Femur (tissue), 1 donor: ENCODE results near the gene IQSEC3.
A peak's percentile ranks its signal among the peaks of the same experiment; 100 is the strongest.
"Not testable (repeated sequence)": the region's sequence is repeated elsewhere in the genome, so short reads cannot be mapped to it uniquely, and the experiment has no call there.

Experiments
- DNase-seq: peaks from one replicate; pipeline ENCODE4 v3.0.0-alpha.2; 2017

IQSEC3 gene

DNA sequence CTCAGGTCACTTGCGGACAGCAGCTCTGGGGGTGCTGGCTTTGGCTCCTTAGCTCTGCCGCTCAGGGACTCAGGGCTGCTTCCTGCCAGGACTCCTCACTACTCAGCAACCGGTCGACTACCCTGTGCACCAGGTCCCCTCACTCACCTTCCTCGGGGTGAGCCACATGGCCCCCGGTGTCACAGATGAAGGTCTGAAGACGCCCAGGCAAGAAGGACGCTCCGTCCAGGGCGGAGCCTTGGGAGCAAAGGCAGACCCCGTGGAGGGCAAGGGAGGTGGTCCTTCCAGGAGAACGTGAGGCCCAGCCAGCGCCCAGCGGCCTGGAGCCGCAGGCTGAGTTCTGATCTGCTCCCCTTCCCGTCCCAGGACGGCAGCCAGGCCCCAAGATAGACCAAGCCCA is 115.4 kb downstream of the IQSEC3 start:
- no peak for DNase-seq

DNA sequence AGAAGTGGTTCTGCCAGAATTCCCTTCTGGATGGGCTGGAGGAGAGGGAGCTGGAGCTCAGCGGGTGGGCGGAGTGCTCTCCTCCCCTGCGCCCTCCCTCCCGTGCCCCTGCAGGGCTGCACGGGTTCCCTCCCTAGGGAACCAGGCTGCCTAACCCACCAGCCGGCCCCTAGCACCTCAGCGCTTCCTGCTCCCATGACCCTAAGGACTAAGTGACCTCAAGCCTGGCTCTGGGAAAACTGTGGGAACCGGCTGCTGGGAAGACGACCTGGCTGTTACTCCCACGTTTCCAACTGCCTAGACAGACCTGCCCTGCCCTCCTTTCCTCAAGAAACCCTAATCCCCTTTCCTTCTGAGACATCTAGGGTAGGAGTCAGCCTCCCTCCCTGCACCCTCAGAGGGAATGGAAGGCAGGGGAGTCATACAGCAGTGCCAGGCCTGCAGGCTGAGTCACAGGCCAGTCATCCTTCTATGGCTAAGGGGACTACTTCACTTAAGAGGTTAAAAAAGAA is 115.9 kb downstream of the IQSEC3 start:
- DNase-seq: no peak

DNA sequence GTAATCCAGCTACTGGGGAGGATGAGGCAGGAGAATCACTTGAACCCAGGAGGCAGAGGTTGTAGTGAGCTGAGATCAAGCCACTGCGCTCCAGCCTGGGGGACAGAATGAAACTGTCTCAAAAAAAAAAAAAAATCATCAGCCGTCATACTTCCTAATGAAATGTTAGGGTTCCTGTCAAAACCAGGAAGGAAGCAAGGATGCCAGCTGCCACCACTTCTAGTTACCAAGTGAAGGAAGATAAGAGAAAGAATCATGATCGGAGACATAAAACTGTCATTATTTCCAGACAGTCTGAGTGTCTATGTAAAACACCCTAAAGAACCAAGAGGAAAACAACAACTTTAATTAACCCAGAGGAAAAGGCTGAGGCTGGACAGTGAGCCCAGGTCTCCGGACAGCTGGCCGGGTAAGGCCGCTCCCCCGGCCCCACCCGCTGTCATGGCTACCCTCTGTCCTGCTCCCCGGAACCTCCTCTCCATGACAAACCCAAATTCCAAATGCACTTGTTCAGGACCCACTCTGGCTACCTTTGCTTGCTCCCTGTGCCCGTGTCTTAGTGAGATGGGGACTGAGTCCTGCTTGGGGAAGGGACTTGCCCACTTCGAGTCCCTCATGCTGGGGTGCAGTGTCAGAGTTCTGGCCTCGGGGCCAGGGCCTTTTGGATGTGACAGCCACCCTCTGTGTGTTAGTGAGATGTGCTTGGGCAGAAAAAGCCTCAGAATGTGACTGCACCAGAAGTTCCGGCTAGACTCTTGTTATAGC is 118.4 kb downstream of the IQSEC3 start:
- DNase-seq: no peak

DNA sequence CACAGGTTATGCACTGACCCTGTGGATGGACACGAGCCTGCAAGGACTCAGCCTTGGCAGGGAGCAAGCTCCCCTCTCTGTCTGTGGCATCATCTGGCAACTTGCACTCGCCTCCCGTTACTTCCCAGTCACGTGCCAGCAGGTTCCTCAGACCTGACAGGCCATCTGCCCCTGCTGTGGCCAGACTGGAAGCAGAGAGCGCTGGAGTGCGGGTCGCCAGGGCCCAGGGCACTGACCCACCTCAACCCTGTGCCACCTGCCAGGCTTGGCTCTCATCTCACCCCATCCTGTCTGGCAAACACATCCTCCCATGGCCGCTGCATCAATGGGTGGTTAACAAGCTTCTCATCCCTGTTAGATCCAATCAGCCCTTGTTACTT is 119.0 kb downstream of the IQSEC3 start:
- DNase-seq: no peak

DNA sequence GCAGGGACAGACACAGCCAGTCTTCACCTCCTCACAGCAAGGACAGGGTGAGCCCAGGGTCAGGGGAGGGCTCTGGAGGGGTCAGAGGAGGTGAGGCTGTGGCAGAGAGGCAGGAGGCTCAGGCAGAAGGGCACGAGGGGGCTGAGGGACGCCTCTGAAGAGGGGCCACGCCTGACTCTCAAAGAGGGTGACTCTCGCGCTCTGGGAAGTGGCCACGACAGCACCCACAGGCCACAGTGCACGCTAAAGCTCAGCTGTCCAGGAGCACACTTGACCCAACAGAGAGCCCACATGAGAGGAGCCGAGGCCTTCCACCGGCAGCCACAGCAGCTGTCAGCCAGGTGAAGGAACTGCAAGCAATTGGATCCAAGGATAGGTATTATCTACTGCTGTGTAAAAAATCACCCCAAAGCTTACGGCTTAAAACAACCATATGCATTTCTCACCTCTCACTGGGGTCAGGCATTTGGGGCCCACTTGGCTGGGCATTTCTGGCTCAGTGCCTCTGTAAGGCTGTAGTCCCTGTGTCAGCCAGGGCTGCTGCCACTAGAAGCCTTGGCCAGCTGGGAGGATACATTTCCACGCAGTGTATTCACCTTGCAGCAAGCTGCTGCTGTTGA is 119.5 kb downstream of the IQSEC3 start:
- DNase-seq: no peak

DNA sequence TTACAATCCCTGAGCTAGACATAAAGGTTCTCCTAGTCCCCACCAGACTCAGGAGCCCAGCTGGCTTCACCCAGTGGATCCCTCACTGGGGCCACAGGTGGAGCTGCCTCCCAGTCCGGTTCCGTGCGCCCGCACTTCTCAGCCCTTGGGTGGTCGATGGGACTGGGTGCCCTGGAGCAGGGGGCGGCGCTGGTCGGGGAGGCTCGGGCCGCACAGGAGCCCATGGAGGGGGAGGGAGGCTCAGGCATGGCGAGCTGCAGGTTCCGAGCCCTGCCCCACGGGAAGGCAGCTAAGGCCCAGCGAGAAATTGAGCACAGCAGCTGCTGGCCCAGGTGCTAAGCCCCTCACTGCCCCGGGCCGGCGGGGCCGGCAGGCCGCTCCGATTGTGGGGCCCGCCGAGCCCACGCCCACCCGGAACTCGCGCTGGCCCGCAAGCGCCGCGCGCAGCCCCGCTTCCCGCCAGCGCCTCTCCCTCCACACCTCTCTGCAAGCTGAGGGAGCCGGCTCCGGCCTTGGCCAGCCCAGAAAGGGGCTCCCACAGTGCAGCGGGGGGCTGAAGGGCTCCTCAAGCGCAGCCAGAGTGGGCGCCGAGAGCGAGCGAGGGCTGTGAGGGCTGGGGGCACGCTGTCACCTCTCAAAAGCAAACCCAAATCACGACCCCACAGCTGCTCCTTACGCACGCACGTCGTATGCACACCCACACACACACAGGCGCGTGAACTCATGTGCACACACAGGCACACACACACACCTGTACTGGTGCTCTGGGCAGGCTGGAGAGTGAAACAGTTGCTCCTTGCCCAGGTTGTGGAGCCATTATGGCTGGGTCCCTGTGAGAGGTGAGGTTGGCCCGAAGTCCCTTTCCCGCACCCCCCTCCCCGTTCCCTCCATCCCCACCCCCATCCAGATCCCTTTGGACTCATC is 121.7 kb downstream of the IQSEC3 start:
- DNase-seq: not testable (repeated sequence)

DNA sequence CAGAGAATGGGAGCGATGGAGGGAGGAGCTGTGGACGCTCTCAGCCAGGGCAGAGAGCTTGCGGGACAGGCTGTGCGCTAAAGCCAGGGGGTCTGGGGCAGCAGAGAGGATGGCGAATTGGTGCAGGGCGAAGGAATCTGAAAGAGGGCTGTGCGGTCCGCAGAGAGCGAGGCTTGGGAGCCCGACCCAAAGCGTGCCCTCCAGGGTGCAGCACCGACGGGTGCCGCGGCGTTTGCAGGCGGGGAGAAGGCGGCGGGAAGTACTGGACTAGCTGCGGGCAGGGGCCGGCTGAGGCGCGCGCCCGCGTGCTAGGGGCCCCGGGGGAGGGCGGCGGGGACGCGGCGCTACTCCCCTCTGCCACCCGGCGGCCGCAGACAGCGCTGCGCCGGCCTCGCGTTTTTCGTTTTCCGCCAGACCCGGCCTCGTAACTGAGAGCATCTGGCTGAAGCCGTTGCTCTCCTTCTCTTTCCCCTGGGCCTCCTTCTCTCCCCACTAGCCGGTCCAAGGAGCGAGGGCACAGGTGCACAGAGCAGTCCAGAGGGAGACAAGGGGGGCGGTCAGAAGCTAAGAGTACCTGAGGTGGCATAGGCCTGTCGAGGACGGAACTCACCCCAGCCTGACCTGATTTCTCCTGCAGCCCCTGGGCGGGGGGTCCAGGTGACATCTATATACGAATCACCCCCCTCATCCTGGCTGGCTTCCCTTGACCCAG is 122.5 kb downstream of the IQSEC3 start:
- DNase-seq: peak; percentile 77

DNA sequence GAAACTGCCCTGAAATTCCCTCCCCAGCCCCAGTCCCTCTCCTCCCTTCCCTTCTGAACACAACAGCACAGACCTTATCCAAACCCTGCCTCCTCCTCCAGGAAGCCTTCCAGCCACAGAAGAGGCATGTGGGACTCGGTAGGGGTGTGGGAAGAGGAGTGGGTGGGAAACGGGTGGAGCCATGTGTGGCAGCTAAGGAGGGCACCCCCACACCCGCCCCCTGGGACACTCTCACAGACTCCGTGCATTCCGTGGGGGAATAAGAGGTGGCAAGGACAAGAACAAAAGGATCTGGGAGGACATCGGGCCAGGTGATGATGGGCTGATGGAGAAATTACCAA is 123.0 kb downstream of the IQSEC3 start:
- no peak for DNase-seq

DNA sequence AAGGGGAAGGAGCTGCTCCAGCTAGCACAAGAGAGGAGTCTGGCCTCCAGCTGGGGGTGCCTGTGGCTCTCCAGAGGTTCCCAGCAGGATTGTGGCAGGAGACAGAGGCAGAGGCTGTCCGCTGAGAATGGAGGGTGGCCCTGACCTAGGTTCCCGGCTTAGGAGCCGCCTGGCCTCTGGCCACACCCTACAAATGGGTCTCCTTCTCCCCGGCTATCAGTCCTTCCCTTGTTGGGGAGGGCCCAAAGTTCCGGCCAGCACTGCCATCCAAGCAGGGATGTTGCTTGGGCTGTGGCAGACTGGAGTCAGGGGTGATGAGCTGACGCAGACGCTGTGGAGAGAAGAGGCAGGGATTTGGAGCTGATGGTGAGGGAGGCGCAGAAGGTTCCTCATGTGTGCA is 124.3 kb downstream of the IQSEC3 start:
- DNase-seq: no peak

DNA sequence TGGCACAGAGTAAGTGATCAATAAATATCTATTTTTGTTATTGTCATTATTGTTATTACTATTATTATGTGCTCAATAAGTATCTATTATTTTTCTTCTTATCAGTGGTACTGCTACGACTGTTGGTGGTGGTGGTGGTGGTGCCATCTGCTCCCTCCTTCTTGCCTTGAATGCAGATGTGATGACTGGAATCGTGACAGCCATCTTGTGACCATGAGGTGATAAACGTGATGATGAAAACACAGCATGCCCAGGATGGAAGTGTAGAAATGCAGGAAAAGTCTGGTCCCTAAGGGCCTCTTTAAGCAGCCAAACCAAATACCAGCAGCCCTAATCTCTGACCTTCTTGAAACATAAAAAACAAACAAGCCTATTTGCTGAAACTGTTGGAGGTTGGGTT is 125.0 kb downstream of the IQSEC3 start:
- no peak for DNase-seq

DNA sequence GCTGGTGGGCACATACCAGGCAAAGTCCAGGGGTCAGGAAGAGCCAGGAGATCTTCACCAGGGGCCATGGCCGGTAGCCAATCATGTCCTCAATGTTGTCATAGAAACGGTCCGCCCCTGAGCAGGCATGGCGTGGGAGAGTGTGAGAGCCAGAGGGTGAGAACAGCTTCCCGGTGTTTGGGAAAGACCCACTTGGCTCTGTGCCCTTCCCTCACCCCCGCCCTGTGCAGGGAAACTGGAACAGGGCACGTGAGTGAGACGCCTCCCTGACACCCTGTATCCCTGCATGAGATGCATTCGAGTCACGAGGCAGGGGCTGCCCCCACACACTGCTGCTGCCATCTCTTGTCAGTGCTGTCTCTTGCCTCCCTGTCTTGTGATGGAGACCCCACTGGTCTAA is 126.7 kb downstream of the IQSEC3 start:
- no peak for DNase-seq

DNA sequence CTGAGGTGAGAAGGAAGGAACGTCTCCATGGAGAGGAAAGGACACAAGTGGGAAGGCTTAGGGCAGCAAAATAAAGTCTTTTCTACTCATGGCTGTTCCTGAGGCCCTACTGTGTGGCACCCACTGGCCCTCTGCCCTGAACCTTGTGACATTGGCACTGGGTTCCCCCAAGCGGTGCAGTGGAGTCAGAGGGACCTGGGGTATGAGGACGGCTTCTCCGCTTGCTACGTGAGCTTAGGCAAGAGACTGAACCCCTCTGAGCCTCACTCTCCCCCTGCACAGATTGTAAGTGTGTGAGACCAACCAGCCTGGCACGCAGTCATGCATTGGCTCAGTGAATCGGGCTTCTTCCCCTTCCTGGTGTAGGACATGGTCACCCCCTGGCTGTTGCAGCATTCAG is 127.7 kb downstream of the IQSEC3 start:
- no peak for DNase-seq

DNA sequence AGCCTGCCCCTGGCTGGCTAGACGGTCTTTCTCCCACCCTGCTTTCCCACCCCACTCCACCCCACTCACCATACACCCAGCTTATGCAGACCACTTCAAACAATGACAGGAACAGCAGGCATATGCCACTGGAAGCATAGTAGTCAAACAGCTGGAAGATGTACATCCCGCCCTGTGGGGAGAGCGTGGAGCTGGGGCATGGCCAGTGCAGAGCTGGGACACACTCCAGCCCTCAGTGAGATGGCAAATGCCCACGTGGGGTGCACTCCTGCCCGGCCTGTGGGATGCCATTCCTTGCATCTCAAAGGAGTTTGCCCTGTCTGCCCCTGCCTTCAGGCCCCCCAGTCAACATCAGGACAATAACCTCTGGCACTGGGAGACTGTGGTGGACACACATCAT is 128.6 kb downstream of the IQSEC3 start:
- no peak for DNase-seq

DNA sequence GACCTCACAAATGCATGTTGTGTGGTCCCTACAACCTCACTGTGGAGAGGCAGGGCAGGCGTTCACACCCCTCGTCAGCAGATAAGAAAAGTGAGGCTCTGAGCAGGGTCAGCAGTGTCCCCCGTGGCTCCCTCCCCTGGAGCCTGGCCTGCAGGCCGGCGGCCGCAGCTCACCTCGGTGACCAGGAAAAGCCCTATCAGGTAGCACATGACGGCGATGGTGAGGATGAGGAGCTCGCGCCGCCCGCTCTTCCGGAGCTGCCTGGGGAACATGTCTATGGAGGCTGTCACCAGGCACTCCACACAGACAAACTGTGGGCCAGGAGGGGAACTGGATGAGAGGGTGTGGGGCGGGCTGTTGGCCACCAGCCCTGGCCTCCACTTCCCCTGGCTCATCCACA is 129.4 kb downstream of the IQSEC3 start:
- no peak for DNase-seq

DNA sequence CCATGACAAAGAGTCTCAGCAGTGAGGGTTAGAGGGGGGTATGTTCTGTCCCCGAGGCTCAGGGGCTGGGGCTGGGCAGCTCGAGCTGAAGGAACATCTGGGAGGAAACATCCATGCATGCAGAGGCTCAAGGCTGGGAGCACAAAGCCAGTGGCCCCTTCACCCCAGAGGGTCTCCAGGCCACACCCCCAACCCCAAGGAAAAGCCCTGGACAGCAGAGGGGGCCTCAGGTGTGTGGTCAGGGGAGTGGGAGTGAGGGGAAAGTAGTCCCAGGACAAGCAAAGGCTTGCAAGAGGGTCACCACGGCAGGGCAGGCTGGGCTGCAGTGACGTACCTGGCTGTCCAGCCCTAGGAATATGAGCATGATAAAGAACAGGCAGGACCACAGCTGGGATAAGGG is 129.9 kb downstream of the IQSEC3 start:
- no peak for DNase-seq

DNA sequence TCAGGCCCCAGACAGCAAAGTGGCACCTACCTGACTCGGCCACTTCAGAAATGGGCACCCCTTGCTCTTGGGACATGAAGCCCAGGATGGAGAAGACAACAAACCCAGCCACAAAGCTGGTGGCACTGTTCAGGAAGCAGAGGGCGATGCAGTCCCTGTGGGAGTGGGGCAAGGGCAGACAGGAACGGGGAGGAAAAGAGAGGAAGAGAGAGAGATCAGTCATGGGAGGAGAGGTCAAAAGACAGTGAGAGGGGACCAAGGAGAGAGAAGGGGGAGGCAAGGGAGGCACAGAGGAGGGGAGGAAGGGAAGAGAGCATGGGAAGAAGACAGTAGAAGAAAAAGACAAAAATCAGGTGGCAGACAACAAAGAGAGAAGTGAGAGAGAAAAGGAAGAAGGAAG is 130.8 kb downstream of the IQSEC3 start:
- no peak for DNase-seq

DNA sequence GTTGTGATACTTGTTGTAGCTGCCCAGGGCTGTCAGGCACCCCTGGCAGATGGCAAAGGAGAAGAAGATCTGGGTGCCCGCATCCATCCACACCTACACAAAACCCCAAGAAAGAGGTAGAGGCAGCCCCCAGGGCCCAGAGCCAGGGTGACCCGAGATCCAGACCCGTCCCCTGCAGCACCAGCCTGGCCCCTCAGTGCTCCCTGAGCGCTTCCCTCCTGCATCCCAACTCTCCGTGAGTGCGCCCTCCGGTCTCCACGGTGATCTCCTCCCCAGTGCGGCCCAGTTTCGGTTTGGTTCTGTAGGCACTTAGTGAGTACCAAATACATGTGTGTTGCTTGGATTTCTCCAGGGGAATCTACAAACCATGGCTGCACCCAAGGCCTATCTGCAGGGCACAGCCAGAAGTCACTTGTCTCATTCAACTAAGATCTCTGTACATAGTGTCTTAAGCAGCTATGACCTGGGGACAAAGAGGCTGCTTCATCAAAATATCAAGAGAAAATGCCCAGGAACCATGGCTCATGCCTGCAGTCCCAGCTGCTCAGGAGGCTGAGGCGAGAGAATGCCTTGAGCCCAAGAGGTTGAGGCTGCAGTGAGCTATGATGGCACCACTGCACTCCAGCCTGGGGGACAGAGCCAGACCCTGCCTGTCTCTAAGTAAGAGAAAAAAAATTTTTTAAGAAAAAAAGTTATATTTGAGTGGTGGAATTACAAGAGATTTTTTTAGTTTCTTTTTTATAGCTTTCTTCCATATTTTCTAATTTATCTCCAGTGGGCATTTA is 131.5 kb downstream of the IQSEC3 start:
- DNase-seq: no peak

DNA sequence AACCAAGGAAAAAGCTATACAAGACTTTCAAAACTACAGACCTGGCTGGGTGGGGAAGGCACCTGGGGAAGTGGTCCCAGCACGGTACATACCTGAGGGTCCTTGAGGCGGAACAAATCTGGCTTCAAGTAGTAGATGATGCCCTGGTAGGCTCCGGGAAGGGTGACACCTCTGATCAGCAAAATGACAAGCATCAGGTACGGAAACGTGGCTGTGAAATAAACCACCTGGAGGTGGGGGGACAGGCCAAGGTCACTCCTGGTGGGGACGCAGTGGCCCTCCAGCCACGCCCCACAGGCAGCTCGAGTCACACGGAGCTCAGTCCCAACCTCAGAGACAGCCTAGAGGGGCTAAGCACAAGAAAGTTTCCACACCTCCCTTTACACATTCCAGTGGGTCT is 132.1 kb downstream of the IQSEC3 start:
- DNase-seq: no peak

DNA sequence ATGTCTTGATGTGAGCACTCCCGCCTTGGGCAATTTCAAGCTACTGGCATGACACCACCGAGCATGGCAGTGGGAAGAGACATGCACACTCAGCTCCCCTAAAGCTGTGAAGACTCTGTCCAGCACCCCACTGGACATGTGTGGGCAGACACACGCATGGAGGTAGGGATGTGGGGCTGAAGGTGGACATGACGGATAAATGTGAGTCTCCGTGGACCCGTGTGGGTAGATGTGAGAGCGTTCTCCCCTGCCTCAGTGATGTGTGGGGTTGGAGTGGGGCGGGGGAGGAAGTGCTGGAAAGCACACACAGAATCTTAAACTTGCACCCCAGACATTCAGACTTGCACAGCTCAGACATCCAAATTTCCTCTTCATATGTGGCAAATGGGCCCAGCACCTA is 134.8 kb downstream of the IQSEC3 start:
- no peak for DNase-seq

DNA sequence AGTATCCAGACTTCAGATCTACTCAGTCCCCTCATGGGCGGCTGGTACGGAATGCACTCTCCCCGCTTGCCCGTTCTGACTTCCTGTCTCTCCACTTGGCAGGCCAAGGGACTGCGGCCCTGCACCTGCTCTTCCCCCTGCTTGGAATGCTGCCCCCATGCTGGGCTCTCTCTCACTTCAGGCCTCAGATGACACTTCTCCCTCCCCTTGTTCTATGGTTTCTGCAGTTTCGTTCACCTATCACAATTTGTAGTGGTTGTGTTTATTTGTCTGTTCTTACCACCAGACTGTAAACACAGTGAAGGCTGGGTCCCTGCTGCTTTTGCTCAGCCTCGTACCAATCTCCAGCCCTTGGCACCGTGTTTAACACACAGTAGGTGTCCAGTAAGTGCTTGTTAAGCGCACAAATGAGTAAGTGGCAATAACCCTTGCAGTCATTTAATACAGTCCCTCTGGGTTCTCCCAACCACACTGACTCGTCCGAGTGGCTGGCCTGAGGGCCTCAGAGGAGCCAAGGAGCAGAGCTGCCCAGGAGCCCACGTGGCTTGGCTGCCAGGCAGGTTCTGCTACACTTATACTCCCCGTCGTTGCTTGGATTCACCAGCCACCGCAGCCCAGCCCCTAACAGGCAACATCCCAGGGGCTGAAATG is 135.6 kb downstream of the IQSEC3 start:
- no peak for DNase-seq

DNA sequence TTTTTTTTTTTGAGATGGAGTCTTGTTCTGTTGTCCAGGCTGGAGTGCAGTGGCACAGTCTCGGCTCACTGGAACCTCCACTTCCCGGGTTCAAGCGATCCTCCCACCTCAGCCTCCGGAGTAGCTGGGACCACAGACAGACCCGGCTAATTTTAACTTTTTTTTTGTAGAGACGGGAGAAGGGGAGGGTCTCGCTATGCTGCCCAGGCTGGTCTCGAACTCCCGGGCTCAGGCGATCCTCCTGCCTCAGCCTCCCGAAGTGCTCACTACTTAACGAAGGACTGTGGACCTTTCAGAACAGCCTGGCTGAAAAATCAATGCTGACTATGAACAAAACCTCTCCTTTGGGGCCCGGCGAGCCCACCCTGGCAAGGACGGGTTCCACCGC is 136.5 kb downstream of the IQSEC3 start:
- DNase-seq: no peak
